OCI-LY1 (cell line): ENCODE measurements around the gene PCDHA13.

Experiments used
- CTCF ChIP-seq: fragments of 200-600 bp; sonication (generic), shearing (Covaris generic); IDR thresholded peaks from 2 replicates; pipeline ENCODE4 v1.5.1; 2017; ENCODE audit warnings: mild to moderate bottlenecking, antibody characterized with exemption, low read length, moderate library complexity, mixed read lengths
- EZH2 ChIP-seq: fragments of 200-600 bp; sonication (generic), shearing (Covaris generic); IDR thresholded peaks from 2 replicates; pipeline ENCODE4 v1.8.0; 2017; ENCODE audit warnings: borderline replicate concordance, mixed run types, mild to moderate bottlenecking, antibody characterized with exemption, low read length, moderate library complexity, mixed read lengths

GRCh38 chr5:140868721-140869554 lies 13.0 kb upstream of the PCDHA13 start, which contains the start of gene PCDHA11:
- TF ChIP-seq EZH2 (no peak), CTCF (no peak)
